Measurements from ENCODE around the gene RIN3.

- TF ChIP-seq, protein P1, sequence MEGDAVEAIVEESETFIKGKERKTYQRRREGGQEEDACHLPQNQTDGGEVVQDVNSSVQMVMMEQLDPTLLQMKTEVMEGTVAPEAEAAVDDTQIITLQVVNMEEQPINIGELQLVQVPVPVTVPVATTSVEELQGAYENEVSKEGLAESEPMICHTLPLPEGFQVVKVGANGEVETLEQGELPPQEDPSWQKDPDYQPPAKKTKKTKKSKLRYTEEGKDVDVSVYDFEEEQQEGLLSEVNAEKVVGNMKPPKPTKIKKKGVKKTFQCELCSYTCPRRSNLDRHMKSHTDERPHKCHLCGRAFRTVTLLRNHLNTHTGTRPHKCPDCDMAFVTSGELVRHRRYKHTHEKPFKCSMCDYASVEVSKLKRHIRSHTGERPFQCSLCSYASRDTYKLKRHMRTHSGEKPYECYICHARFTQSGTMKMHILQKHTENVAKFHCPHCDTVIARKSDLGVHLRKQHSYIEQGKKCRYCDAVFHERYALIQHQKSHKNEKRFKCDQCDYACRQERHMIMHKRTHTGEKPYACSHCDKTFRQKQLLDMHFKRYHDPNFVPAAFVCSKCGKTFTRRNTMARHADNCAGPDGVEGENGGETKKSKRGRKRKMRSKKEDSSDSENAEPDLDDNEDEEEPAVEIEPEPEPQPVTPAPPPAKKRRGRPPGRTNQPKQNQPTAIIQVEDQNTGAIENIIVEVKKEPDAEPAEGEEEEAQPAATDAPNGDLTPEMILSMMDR (IDR thresholded peaks at IDR 0.05), result no peak
- TF ChIP-seq REST (IDR thresholded peaks at IDR 0.05; ENCODE audit: insufficient read depth in 1 of 2, low read depth in 2 of 2, low read length in 1 of 2) (no peak), POLR2AphosphoS5 (IDR thresholded peaks at IDR 0.05; ENCODE audit: low read depth, low read length) (no peak), SIN3A (IDR thresholded peaks at IDR 0.05; ENCODE audit: borderline replicate concordance, insufficient read depth, low read depth, low read length) (no peak)
Observed at GRCh38 chr14:92703516-92703915, 189.9 kb downstream of the RIN3 start.

Measured in Panc1 (cell line).